HTR-8/SVneo (cell line): ENCODE results near the gene SREBF2.
A peak's percentile ranks its signal among the peaks of the same experiment; 100 is the strongest.

ENCODE experiments used
- DNase-seq: peaks from one replicate; pipeline ENCODE4 v3.0.0; 2011; ENCODE audit warnings: low spot score, mixed read lengths; ENCODE audit not compliant: insufficient read length
- FAIRE-seq: peaks from 2 replicates; lab custom pipeline; 2011; peaks lifted over from hg19 to GRCh38; lab: Jason Lieb, UNC

The SREBF2 gene

GRCh38 chr22:41904450-41905410, 71.8 kb downstream of the SREBF2 start:
- no peak for DNase-seq
- FAIRE-seq, result no peak

- FAIRE-seq, result no peak
- DNase-seq, result no peak
Measured at GRCh38 chr22:41905411-41906202, 72.7 kb downstream of the SREBF2 start.

GRCh38 chr22:41906822-41907221, 73.9 kb downstream of the SREBF2 start:
- no peak for FAIRE-seq
- DNase-seq, result no peak

GRCh38 chr22:41907436-41908401, 74.8 kb downstream of the SREBF2 start:
- no peak for DNase-seq
- peak; percentile 33 for FAIRE-seq

- FAIRE-seq (no peak), DNase-seq (no peak)
Measured at GRCh38 chr22:41908411-41909309, 75.8 kb downstream of the SREBF2 start.

GRCh38 chr22:41909310-41910049, 76.6 kb downstream of the SREBF2 start:
- FAIRE-seq, result no peak
- no peak for DNase-seq

GRCh38 chr22:41910050-41911000, 77.4 kb downstream of the SREBF2 start:
- DNase-seq (no peak), FAIRE-seq (no peak)

- DNase-seq (no peak), FAIRE-seq (no peak)
Measured at GRCh38 chr22:41911001-41911611, 78.2 kb downstream of the SREBF2 start.

- FAIRE-seq, result no peak
Measured at GRCh38 chr22:41912338-41913039, 79.6 kb downstream of the SREBF2 start.

GRCh38 chr22:41913040-41913719, 80.3 kb downstream of the SREBF2 start:
- FAIRE-seq (no peak), DNase-seq (no peak)

More at GRCh38 chr22:41912338-41913039, 79.6 kb downstream of the SREBF2 start:
- DNase-seq, result no peak

- DNase-seq, result no peak
- FAIRE-seq, result no peak
Measured at GRCh38 chr22:41913842-41914534, 81.1 kb downstream of the SREBF2 start.

- FAIRE-seq (no peak), DNase-seq (no peak)
Measured at GRCh38 chr22:41914611-41915034, 81.7 kb downstream of the SREBF2 start.

- no peak for FAIRE-seq
Measured at GRCh38 chr22:41915035-41915785, 82.3 kb downstream of the SREBF2 start, which contains the start of gene SHISA8. TSS of gene SHISA8 (minus strand) at chr22:41915074. CDS start at chr22:41914667, 407 bp downstream.

More at GRCh38 chr22:41915035-41915785, 82.3 kb downstream of the SREBF2 start, which contains the start of gene SHISA8:
- DNase-seq, result peak; percentile 51
